Measurements from ENCODE around the gene TBX4. TPM values are rescaled to one million over a fixed set of nuclear protein-coding genes. Genes with fewer than 3 reads are reported as not detected.
A peak's percentile ranks its signal among the peaks of the same experiment; 100 is the strongest.

TBX4 gene
- total and polyA plus RNA-seq, 9 of the 15 experiments (the other 6 are each of a cell fraction or from before 2014, with no cell fraction given), result not detected

DNA sequence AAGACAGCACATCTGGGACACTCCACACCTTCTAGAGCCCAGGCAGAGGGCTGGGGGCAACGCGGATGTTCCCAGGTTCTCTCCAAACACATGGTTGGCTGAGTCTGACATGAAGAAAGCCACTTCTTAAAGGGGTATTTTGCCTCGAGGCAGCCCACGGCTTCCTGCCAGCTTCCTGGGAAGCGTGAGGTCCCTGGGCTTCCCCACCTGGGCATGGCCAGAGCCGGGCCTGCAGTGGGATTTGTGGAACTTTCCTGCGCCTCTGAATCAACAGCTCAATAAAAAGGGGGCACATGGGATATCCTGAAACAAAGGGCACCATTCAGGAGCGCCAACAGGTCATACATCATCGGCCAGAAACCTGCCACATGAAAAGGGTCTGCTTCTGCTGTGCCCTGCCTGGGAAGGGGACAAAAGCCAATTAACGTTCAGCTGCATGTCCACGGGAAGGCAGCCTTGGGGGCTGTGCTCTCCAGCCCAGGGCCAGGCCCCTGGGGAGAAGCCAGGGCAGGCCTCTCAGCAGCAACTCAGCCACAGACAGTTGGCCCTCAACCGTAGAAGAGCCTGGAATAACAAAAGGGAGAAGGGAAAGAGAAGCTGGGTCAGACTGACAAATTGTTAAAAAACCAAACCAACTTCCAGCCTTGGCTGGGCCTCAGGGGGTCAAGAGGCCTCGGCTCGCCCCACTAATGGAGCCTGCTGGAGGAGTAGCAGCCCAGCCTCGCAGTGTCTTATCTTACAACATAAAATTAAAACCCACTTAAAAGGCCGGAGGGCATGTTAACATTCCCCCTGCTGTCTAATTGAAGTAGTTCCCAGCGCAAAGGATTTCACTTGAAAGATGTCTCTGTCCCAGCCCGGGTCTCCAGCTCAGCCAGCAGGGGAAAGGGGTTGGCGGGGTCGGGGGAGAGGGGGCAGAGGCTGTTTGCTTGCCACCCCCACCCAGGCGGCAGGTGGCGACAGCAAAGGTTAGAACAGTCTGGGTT is 34.2 kb downstream of the TBX4 start (continued):
- TF ChIP-seq, protein P1, sequence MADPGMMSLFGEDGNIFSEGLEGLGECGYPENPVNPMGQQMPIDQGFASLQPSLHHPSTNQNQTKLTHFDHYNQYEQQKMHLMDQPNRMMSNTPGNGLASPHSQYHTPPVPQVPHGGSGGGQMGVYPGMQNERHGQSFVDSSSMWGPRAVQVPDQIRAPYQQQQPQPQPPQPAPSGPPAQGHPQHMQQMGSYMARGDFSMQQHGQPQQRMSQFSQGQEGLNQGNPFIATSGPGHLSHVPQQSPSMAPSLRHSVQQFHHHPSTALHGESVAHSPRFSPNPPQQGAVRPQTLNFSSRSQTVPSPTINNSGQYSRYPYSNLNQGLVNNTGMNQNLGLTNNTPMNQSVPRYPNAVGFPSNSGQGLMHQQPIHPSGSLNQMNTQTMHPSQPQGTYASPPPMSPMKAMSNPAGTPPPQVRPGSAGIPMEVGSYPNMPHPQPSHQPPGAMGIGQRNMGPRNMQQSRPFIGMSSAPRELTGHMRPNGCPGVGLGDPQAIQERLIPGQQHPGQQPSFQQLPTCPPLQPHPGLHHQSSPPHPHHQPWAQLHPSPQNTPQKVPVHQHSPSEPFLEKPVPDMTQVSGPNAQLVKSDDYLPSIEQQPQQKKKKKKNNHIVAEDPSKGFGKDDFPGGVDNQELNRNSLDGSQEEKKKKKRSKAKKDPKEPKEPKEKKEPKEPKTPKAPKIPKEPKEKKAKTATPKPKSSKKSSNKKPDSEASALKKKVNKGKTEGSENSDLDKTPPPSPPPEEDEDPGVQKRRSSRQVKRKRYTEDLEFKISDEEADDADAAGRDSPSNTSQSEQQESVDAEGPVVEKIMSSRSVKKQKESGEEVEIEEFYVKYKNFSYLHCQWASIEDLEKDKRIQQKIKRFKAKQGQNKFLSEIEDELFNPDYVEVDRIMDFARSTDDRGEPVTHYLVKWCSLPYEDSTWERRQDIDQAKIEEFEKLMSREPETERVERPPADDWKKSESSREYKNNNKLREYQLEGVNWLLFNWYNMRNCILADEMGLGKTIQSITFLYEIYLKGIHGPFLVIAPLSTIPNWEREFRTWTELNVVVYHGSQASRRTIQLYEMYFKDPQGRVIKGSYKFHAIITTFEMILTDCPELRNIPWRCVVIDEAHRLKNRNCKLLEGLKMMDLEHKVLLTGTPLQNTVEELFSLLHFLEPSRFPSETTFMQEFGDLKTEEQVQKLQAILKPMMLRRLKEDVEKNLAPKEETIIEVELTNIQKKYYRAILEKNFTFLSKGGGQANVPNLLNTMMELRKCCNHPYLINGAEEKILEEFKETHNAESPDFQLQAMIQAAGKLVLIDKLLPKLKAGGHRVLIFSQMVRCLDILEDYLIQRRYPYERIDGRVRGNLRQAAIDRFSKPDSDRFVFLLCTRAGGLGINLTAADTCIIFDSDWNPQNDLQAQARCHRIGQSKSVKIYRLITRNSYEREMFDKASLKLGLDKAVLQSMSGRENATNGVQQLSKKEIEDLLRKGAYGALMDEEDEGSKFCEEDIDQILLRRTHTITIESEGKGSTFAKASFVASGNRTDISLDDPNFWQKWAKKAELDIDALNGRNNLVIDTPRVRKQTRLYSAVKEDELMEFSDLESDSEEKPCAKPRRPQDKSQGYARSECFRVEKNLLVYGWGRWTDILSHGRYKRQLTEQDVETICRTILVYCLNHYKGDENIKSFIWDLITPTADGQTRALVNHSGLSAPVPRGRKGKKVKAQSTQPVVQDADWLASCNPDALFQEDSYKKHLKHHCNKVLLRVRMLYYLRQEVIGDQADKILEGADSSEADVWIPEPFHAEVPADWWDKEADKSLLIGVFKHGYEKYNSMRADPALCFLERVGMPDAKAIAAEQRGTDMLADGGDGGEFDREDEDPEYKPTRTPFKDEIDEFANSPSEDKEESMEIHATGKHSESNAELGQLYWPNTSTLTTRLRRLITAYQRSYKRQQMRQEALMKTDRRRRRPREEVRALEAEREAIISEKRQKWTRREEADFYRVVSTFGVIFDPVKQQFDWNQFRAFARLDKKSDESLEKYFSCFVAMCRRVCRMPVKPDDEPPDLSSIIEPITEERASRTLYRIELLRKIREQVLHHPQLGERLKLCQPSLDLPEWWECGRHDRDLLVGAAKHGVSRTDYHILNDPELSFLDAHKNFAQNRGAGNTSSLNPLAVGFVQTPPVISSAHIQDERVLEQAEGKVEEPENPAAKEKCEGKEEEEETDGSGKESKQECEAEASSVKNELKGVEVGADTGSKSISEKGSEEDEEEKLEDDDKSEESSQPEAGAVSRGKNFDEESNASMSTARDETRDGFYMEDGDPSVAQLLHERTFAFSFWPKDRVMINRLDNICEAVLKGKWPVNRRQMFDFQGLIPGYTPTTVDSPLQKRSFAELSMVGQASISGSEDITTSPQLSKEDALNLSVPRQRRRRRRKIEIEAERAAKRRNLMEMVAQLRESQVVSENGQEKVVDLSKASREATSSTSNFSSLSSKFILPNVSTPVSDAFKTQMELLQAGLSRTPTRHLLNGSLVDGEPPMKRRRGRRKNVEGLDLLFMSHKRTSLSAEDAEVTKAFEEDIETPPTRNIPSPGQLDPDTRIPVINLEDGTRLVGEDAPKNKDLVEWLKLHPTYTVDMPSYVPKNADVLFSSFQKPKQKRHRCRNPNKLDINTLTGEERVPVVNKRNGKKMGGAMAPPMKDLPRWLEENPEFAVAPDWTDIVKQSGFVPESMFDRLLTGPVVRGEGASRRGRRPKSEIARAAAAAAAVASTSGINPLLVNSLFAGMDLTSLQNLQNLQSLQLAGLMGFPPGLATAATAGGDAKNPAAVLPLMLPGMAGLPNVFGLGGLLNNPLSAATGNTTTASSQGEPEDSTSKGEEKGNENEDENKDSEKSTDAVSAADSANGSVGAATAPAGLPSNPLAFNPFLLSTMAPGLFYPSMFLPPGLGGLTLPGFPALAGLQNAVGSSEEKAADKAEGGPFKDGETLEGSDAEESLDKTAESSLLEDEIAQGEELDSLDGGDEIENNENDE (IDR thresholded peaks at IDR 0.05; ENCODE audit: low read depth, low read length), result no peak
- TF ChIP-seq, protein P2, sequence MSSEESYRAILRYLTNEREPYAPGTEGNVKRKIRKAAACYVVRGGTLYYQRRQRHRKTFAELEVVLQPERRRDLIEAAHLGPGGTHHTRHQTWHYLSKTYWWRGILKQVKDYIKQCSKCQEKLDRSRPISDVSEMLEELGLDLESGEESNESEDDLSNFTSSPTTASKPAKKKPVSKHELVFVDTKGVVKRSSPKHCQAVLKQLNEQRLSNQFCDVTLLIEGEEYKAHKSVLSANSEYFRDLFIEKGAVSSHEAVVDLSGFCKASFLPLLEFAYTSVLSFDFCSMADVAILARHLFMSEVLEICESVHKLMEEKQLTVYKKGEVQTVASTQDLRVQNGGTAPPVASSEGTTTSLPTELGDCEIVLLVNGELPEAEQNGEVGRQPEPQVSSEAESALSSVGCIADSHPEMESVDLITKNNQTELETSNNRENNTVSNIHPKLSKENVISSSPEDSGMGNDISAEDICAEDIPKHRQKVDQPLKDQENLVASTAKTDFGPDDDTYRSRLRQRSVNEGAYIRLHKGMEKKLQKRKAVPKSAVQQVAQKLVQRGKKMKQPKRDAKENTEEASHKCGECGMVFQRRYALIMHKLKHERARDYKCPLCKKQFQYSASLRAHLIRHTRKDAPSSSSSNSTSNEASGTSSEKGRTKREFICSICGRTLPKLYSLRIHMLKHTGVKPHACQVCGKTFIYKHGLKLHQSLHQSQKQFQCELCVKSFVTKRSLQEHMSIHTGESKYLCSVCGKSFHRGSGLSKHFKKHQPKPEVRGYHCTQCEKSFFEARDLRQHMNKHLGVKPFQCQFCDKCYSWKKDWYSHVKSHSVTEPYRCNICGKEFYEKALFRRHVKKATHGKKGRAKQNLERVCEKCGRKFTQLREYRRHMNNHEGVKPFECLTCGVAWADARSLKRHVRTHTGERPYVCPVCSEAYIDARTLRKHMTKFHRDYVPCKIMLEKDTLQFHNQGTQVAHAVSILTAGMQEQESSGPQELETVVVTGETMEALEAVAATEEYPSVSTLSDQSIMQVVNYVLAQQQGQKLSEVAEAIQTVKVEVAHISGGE (CRISPR knock-in tag; IDR thresholded peaks at IDR 0.05), result peak in 1 of 3 experiments; percentile 70; a peak in 2 of 6 replicates

Data from K562 (cell line).